HG03066 (cell line): ENCODE measurements around the gene FOXL2NB.

Experiments
- ATAC-seq: cut with Tn5 transposase; IDR thresholded peaks from one replicate; pipeline ENCODE4 v1.9.1; 2021; ENCODE audit warnings: low read depth; ENCODE audit not compliant: unreplicated experiment

Gene FOXL2NB

GRCh38 chr3:138928727-138929372 lies 18.2 kb upstream of the FOXL2NB start:
- ATAC-seq: no peak

- no peak for ATAC-seq
Measured at GRCh38 chr3:138933068-138933668, 13.8 kb upstream of the FOXL2NB start.

- no peak for ATAC-seq
Measured at GRCh38 chr3:138933981-138934691, 12.9 kb upstream of the FOXL2NB start.

- no peak for ATAC-seq
Measured at GRCh38 chr3:138935505-138935862, 11.5 kb upstream of the FOXL2NB start.

- peak; percentile 65 for ATAC-seq
Measured at GRCh38 chr3:138935863-138936740, 10.9 kb upstream of the FOXL2NB start.

- no peak for ATAC-seq
Measured at GRCh38 chr3:138936741-138937689, 10.0 kb upstream of the FOXL2NB start.

- ATAC-seq: no peak
Measured at GRCh38 chr3:138937690-138938055, 9.3 kb upstream of the FOXL2NB start.

- no peak for ATAC-seq
Measured at GRCh38 chr3:138938056-138938876, 8.8 kb upstream of the FOXL2NB start.

- no peak for ATAC-seq
Measured at GRCh38 chr3:138938877-138939560, 8.0 kb upstream of the FOXL2NB start.

- no peak for ATAC-seq
Measured at GRCh38 chr3:138939561-138940241, 7.3 kb upstream of the FOXL2NB start.

GRCh38 chr3:138940446-138940845 lies 6.6 kb upstream of the FOXL2NB start:
- ATAC-seq: no peak

- ATAC-seq: no peak
Measured at GRCh38 chr3:138941259-138941885, 5.6 kb upstream of the FOXL2NB start.

GRCh38 chr3:138942271-138942670 lies 4.7 kb upstream of the FOXL2NB start:
- ATAC-seq: no peak

- no peak for ATAC-seq
Measured at GRCh38 chr3:138942861-138943623, 4.0 kb upstream of the FOXL2NB start.

- ATAC-seq: no peak
Measured at GRCh38 chr3:138943724-138944653, 3.0 kb upstream of the FOXL2NB start.

GRCh38 chr3:138944654-138944928 lies 2.4 kb upstream of the FOXL2NB start:
- no peak for ATAC-seq
